ENCODE results near the gene TSPAN5.

Gene TSPAN5

GRCh38 chr4:98512918-98513317 is 145.5 kb downstream of the TSPAN5 start:
- DNase-seq, result no peak

GRCh38 chr4:98510757-98511517 is 147.5 kb downstream of the TSPAN5 start:
- no peak for DNase-seq

GRCh38 chr4:98510340-98510739 is 148.1 kb downstream of the TSPAN5 start:
- no peak for DNase-seq

GRCh38 chr4:98509721-98510120 is 148.7 kb downstream of the TSPAN5 start:
- no peak for DNase-seq

GRCh38 chr4:98508829-98509598 is 149.4 kb downstream of the TSPAN5 start:
- no peak for DNase-seq

- no peak for DNase-seq
Measured at GRCh38 chr4:98508248-98508647, 150.2 kb downstream of the TSPAN5 start.

- no peak for DNase-seq
Measured at GRCh38 chr4:98507299-98507698, 151.1 kb downstream of the TSPAN5 start.

GRCh38 chr4:98506462-98507132 is 151.8 kb downstream of the TSPAN5 start:
- peak; percentile 82 to 86 for DNase-seq

GRCh38 chr4:98505992-98506391 is 152.4 kb downstream of the TSPAN5 start:
- DNase-seq, result no peak

GRCh38 chr4:98504091-98504490 is 154.3 kb downstream of the TSPAN5 start:
- no peak for DNase-seq

- DNase-seq, result no peak
Measured at GRCh38 chr4:98503676-98504075, 154.7 kb downstream of the TSPAN5 start.

- DNase-seq, result no peak
Measured at GRCh38 chr4:98502624-98503023, 155.8 kb downstream of the TSPAN5 start.

- no peak for DNase-seq
Measured at GRCh38 chr4:98502031-98502430, 156.4 kb downstream of the TSPAN5 start.

- DNase-seq, result no peak
Measured at GRCh38 chr4:98501383-98501782, 157.0 kb downstream of the TSPAN5 start.

- no peak for DNase-seq
Measured at GRCh38 chr4:98498774-98499173, 159.6 kb downstream of the TSPAN5 start.

- no peak for DNase-seq
Measured at GRCh38 chr4:98496152-98496845, 162.1 kb downstream of the TSPAN5 start.

- no peak for DNase-seq
Measured at GRCh38 chr4:98493296-98493695, 165.1 kb downstream of the TSPAN5 start.

GRCh38 chr4:98491899-98492559 is 166.4 kb downstream of the TSPAN5 start:
- no peak for DNase-seq

- DNase-seq, result no peak
Measured at GRCh38 chr4:98490251-98490650, 168.2 kb downstream of the TSPAN5 start.

- DNase-seq, result no peak
Measured at GRCh38 chr4:98485816-98486345, 172.5 kb downstream of the TSPAN5 start.

GRCh38 chr4:98484031-98484430 is 174.4 kb downstream of the TSPAN5 start:
- DNase-seq, result no peak

All from NCI-H526 (cell line).